ENCODE measurements around the gene PDZRN4. TPM values are rescaled to one million over a fixed set of nuclear protein-coding genes. Genes with fewer than 3 reads are reported as not detected.
"Not testable (repeated sequence)": the region's sequence is repeated elsewhere in the genome, so short reads cannot be mapped to it uniquely, and the experiment has no call there.

PDZRN4 gene
- total and polyA plus RNA-seq, 8 donors, result 0.58 to 29.0 (median 2.2) TPM

- DNase-seq, result no peak
- H3K36me3 ChIP-seq, result no peaks in the 10 kb centered on the region
- H3K27ac ChIP-seq, result no peak overlapping the region
- H3K9me3 ChIP-seq, result no peaks in the 10 kb centered on the region
- no peaks in the 10 kb centered on the region for H3K4me1 ChIP-seq
- H3K4me3 ChIP-seq, result no peak overlapping the region
- WGBS, 5 donors, result 75 to 83% (median 81%) methylated on average over 16 of the region's 16 CpGs
- H3K27me3 ChIP-seq, result no peaks in the 10 kb centered on the region
- intact Hi-C loops (cut with DNase I; ENCODE audit: low total_unique reads), result no loop called here
- TF ChIP-seq EP300 (IDR thresholded peaks at IDR 0.05) (no peak), POLR2AphosphoS5 (IDR thresholded peaks at IDR 0.05) (no peak), POLR2A (IDR thresholded peaks at IDR 0.05) (no peak), CTCF (IDR thresholded peaks at IDR 0.05) (no peak)
Observed at GRCh38 chr12:41605545-41606305, 417.6 kb downstream of the PDZRN4 start.

GRCh38 chr12:41606468-41607445 is 418.6 kb downstream of the PDZRN4 start:
- no peaks in the 10 kb centered on the region for H3K27me3 ChIP-seq
- no peaks in the 10 kb centered on the region for H3K4me1 ChIP-seq
- 70 to 79% (median 76%) methylated on average over 8 of the region's 8 CpGs for WGBS, 5 donors
- no peak for DNase-seq
- H3K4me3 ChIP-seq, result no peak overlapping the region
- TF ChIP-seq CTCF (IDR thresholded peaks at IDR 0.05) (no peak), POLR2A (IDR thresholded peaks at IDR 0.05) (no peak), EP300 (IDR thresholded peaks at IDR 0.05) (no peak), POLR2AphosphoS5 (IDR thresholded peaks at IDR 0.05) (no peak)
- intact Hi-C loops (cut with DNase I; ENCODE audit: low total_unique reads), result no loop called here
- no peaks in the 10 kb centered on the region for H3K9me3 ChIP-seq
- H3K36me3 ChIP-seq, result no peaks in the 10 kb centered on the region
- H3K27ac ChIP-seq, result no peak overlapping the region

- intact Hi-C loops (cut with DNase I; ENCODE audit: low total_unique reads), result no loop called here
- TF ChIP-seq POLR2AphosphoS5 (IDR thresholded peaks at IDR 0.05) (no peak), EP300 (IDR thresholded peaks at IDR 0.05) (no peak), CTCF (IDR thresholded peaks at IDR 0.05) (no peak), POLR2A (IDR thresholded peaks at IDR 0.05) (no peak)
- Histone ChIP-seq H3K36me3 (no peaks in the 10 kb centered on the region), H3K9me3 (peaks cover 0 to 6% (median 2%) of the 10 kb centered on the region in 4 donors), H3K4me1 (no peaks in the 10 kb centered on the region), H3K27ac (no peak overlapping the region), H3K4me3 (no peak overlapping the region), H3K27me3 (no peaks in the 10 kb centered on the region)
- 85 to 90% (median 85%) methylated on average over 3 of the region's 3 CpGs for WGBS, 5 donors
- DNase-seq, result no peak
Observed at GRCh38 chr12:41612892-41613557, 424.9 kb downstream of the PDZRN4 start.

GRCh38 chr12:41615174-41615573 is 427.1 kb downstream of the PDZRN4 start:
- WGBS, 5 donors, result 45 to 84% (median 61%) methylated on average over 3 of the region's 3 CpGs
- intact Hi-C loops (cut with DNase I; ENCODE audit: low total_unique reads), result not testable (repeated sequence)

More at GRCh38 chr12:41615174-41615573, 427.1 kb downstream of the PDZRN4 start:
- not testable (repeated sequence) for H3K4me1 ChIP-seq, DNase-seq, H3K27me3 ChIP-seq, H3K4me3 ChIP-seq, H3K36me3 ChIP-seq, H3K27ac ChIP-seq, H3K9me3 ChIP-seq

Measured in stomach (tissue), 9 donors.